Activated B cell treated with CpG ODN at 0.5 μM for 24 hours (primary cell): ENCODE measurements around the gene RNF126. TPM values are rescaled to one million over a fixed set of nuclear protein-coding genes. Genes with fewer than 3 reads are reported as not detected.
A peak's percentile ranks its signal among the peaks of the same experiment; 100 is the strongest.

Experiments
- ATAC-seq: fragments of 200-7000 bp; cut with Tn5 transposase; one replicate; pipeline ENCODE4 v1.10.0; 2021; ENCODE audit warnings: low read depth, mild to moderate bottlenecking, moderate library complexity
- CTCF ChIA-PET: fragments of 350-600 bp; sonication (Branson Sonifier 250); formaldehyde crosslinking; loops from one replicate; lab custom pipeline; 2021; ENCODE audit warnings: antibody characterized with exemption; lab: Charles Lee
- POLR2A ChIA-PET: fragments of 350-600 bp; sonication (Branson Sonifier 250); formaldehyde crosslinking; loops from one replicate; lab custom pipeline; 2021; ENCODE audit warnings: antibody characterized with exemption; lab: Charles Lee
- DNase-seq: peaks from one replicate; pipeline ENCODE4 v3.0.0; 2022
- H3K27ac Mint-ChIP-seq: one replicate; pipeline ENCODE4 v1.8.0; 2020; ENCODE audit warnings: mixed read lengths
- H3K27me3 Mint-ChIP-seq: one replicate; pipeline ENCODE4 v1.8.0; 2021; ENCODE audit warnings: mixed read lengths
- H3K36me3 Mint-ChIP-seq: one replicate; pipeline ENCODE4 v1.8.0; 2021; ENCODE audit warnings: low read depth, mixed read lengths
- H3K4me1 Mint-ChIP-seq: one replicate; pipeline ENCODE4 v1.8.0; 2021; ENCODE audit warnings: mixed read lengths
- H3K4me3 Mint-ChIP-seq: one replicate; pipeline ENCODE4 v1.8.0; 2020; ENCODE audit warnings: mild to moderate bottlenecking, mixed read lengths
- H3K9me3 Mint-ChIP-seq: one replicate; pipeline ENCODE4 v1.8.0; 2020; ENCODE audit warnings: mixed read lengths
- intact Hi-C: fragments of 100-400 bp; cut with micrococcal nuclease; formaldehyde crosslinking; loops from one replicate; pipeline ENCODE4 v1.15.1; 2024
- total RNA-seq: library from RNA; stranded (reverse); gene quantifications from 2 replicates; pipeline ENCODE4 v1.2.3, GENCODE V29; 2022
- TF ChIP-seq, protein P1 (sequence below): fragments of 200-600 bp; IDR thresholded peaks from one replicate; pipeline ENCODE4 v1.8.0; 2022; ENCODE audit warnings: antibody characterized with exemption, mild to moderate bottlenecking

RNF126 gene
- total RNA-seq, 1 donor from 2014 or later, result 82.7 TPM

DNA sequence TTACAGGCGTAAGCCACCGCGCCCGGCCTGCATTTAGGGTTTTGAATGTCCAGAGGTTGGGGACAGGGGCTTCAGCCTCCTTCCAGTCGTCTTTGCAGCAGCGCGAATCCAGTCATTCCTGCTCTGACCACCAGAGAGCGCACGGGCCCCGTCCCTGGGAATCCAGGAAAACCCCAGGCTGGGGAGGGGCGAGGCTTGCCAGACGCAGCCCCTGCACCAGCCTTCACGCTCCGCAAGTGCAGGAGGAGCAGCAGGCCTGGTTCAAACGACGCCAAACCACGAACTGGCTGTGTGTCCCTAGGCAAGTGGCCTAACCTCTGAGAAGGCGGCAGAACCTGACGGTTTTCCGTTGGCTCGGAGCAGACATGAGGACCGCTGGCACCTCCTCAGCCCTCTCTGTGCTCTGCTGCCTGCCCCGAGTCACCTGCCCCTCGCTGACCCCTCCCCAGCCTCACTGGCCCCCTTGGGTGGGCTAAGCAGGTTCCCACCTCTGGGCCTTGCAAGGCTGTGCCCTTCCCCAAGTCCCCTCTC is 2.0 kb upstream of the RNF126 start:
- ATAC-seq, result peak; percentile 9
- Mint-ChIP-seq H3K36me3 (peaks cover 3% of the 10 kb centered on the region), H3K4me1 (peaks cover 33% of the 10 kb centered on the region), H3K9me3 (no peaks in the 10 kb centered on the region), H3K4me3 (peak overlapping the region; percentile 50), H3K27ac (peak overlapping the region; percentile 63), H3K27me3 (peaks cover 3% of the 10 kb centered on the region)
- ChIA-PET POLR2A (interaction anchor here (0.6 to 0.7 kb wide), 2 partner anchors 256 to 341 kb away, joined by 4 to 5 read pairs; no protein-coding TSS in a partner anchor), CTCF (no interaction called here)
- intact Hi-C loops, result loop anchor here (1.0 to 10.0 kb wide), 4 partner anchors 50 to 580 kb away; partner anchors contain the start of genes ATP5F1D and MIDN
- DNase-seq, result peak; percentile 76
- TF ChIP-seq, protein P1, sequence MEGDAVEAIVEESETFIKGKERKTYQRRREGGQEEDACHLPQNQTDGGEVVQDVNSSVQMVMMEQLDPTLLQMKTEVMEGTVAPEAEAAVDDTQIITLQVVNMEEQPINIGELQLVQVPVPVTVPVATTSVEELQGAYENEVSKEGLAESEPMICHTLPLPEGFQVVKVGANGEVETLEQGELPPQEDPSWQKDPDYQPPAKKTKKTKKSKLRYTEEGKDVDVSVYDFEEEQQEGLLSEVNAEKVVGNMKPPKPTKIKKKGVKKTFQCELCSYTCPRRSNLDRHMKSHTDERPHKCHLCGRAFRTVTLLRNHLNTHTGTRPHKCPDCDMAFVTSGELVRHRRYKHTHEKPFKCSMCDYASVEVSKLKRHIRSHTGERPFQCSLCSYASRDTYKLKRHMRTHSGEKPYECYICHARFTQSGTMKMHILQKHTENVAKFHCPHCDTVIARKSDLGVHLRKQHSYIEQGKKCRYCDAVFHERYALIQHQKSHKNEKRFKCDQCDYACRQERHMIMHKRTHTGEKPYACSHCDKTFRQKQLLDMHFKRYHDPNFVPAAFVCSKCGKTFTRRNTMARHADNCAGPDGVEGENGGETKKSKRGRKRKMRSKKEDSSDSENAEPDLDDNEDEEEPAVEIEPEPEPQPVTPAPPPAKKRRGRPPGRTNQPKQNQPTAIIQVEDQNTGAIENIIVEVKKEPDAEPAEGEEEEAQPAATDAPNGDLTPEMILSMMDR, result peak; percentile 43

DNA sequence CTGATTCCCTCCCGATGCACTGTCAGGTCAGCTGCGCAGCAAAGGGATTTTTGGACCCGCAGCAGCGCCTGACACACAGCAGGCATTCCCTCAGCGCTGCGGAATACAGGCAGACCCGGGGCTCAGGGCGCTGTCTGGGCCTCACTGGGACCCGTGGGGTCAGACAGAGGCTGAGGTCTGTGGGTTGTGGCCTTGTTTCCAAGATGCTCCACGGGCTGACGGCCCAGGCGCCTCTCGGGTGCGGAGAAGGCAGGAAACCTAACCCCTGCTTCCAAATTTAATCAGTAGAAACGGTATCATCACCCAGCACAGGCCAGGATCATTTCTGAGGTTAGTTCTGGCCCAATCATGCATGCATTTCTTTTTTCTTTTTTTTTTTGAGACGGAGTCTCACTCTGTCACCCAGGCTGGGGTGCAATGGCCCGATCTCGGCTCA is 686 bp upstream of the RNF126 start:
- peak overlapping the region; percentile 85 for H3K27ac Mint-ChIP-seq
- H3K4me1 Mint-ChIP-seq, result peaks cover 43% of the 10 kb centered on the region
- intact Hi-C loops, result loop anchor here (1.0 to 10.0 kb wide), 6 partner anchors 17 to 581 kb away; partner anchors contain the start of genes ATP5F1D, BSG, MIDN and POLRMT
- ChIA-PET CTCF (interaction anchor here (1.4 to 1.9 kb wide), 3 partner anchors 16 to 74 kb away, joined by 4 to 13 read pairs (median 11); no protein-coding TSS in a partner anchor), POLR2A (interaction anchor here (0.7 to 2.3 kb wide), 9 partner anchors 13 to 606 kb away, joined by 3 to 29 read pairs (median 5); partner anchors contain the start of genes BSG, CDC34 and WDR18)
- H3K4me3 Mint-ChIP-seq, result peak overlapping the region; percentile 82
- DNase-seq, result no peak
- TF ChIP-seq, protein P1, result no peak
- H3K36me3 Mint-ChIP-seq, result peaks cover 3% of the 10 kb centered on the region
- no peaks in the 10 kb centered on the region for H3K27me3 Mint-ChIP-seq
- H3K9me3 Mint-ChIP-seq, result no peaks in the 10 kb centered on the region
- ATAC-seq, result no peak

DNA sequence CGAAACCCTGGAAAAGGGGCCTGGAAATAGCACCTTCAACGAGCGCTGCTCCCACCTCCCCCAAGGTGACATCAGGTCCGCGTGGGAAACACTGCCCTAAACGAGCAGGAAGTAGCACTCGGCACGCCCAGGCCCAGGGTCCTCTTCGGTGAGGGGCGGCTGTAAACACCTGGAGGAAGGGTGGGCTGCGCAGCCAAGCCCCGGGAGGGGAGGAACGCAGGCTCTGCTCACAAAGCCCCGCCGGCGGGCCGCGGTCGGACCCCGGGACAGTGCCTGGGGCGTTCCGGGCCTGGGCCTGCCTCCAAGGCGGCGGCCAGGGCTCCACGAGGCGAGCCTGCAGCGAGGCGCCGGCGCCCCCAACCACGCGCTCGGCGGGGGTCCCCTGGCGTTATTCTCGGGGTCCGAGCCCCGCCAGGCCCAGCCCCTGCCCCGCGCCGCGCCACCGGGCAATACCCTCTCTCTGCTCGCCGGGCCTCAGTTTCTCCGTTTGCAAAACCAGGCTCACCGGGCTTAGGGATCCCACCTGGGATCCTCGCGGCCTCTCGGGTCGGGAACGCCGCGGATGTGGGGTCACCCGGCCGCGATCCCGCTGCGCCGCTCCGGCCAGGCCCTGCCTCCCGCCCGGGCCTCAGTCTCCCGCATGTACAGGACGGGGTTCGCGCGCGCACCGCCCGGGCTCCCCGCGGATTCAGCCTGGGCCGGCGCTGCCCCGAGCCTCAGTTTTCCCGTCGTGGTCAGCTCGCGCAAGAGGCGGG is 630 bp downstream of the RNF126 start:
- ATAC-seq (peak; percentile 18), DNase-seq (peak; percentile 62)
- intact Hi-C loops, result loop anchor here (1.0 to 10.0 kb wide), 4 partner anchors 48 to 582 kb away; partner anchors contain the start of genes ATP5F1D, MIDN and PTBP1
- H3K9me3 Mint-ChIP-seq, result no peaks in the 10 kb centered on the region
- POLR2A ChIA-PET, result interaction anchor here (0.6 to 3.2 kb wide), 9 partner anchors 13 to 607 kb away, joined by 3 to 29 read pairs (median 5); partner anchors contain the start of genes BSG, CDC34 and WDR18
- H3K4me3 Mint-ChIP-seq, result peak overlapping the region; percentile 95
- H3K27ac Mint-ChIP-seq, result peak overlapping the region; percentile 96
- H3K4me1 Mint-ChIP-seq, result peaks cover 48% of the 10 kb centered on the region
- CTCF ChIA-PET, result interaction anchor here (1.4 to 1.9 kb wide), 2 partner anchors 72 to 75 kb away, joined by 4 to 13 read pairs; no protein-coding TSS in a partner anchor
- TF ChIP-seq, protein P1, result no peak
- peaks cover 3% of the 10 kb centered on the region for H3K36me3 Mint-ChIP-seq
- H3K27me3 Mint-ChIP-seq, result no peaks in the 10 kb centered on the region

DNA sequence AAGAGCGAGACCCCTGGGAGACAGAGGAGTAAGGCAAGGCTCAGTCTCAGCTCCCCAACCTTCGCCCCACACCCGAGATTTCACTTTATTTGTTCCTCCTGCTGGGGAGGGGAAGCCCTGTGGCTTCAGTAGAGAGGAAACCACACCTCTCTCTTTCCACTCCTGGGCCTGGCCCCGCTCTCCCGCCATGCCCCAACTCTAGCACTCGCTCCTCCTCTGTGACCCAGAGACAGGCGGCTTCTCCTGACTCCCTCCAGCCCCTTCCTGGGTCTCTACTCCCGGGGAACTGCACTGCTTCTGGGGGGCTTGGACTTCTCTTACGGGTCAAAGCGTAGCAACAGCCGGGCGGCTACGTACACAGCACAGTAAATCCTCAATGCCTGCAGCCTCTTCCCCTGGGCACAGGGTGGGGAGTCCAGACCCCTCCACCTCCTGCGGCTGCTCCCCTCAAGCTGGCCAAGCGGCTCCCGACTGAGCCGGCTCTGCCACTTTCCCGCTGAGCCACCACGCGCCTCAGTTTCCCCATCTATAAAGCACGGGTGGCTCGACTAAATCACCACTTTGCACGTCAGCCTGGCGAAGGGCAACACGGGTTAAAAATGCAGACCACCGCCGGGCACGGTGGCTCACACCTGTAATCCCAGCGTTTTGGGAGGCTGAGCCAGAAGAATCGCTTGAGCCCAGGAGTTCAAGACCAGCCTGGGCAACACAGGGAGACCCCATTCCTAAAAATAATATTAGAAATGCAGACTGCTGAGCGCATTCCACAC is 1.4 kb downstream of the RNF126 start:
- peak overlapping the region; percentile 96 for H3K27ac Mint-ChIP-seq
- CTCF ChIA-PET, result no interaction called here
- no peaks in the 10 kb centered on the region for H3K9me3 Mint-ChIP-seq
- H3K4me3 Mint-ChIP-seq, result peak overlapping the region; percentile 95
- H3K36me3 Mint-ChIP-seq, result peaks cover 7% of the 10 kb centered on the region
- ATAC-seq (peak; percentile 35), DNase-seq (no peak)
- H3K27me3 Mint-ChIP-seq, result no peaks in the 10 kb centered on the region
- intact Hi-C loops, result loop anchor here (1.0 to 10.0 kb wide), 7 partner anchors 18 to 583 kb away; partner anchors contain the start of genes ATP5F1D, CDC34, MIDN and PTBP1
- TF ChIP-seq, protein P1, result no peak
- peaks cover 50% of the 10 kb centered on the region for H3K4me1 Mint-ChIP-seq
- POLR2A ChIA-PET, result interaction anchor here (1.2 to 3.2 kb wide), 9 partner anchors 13 to 607 kb away, joined by 4 to 21 read pairs (median 5); partner anchors contain the start of genes CIRBP and POLRMT
